Astrocyte (in vitro differentiated cells and primary cell): ENCODE data around the gene PLEKHA6.

Experiments used
- CTCF ChIP-seq: IDR thresholded peaks from 2 replicates; pipeline ENCODE4 v1.5.1; 2011; ENCODE audit warnings: low read depth, mild to moderate bottlenecking, inconsistent platforms, low read length, moderate library complexity; ENCODE audit not compliant: insufficient read depth
- EZH2 ChIP-seq: IDR thresholded peaks from 2 replicates; pipeline ENCODE4 v1.6.1; 2012; ENCODE audit warnings: mild to moderate bottlenecking, low read length, inconsistent platforms; ENCODE audit not compliant: insufficient read depth

GRCh38 chr1:204207136-204207616 is 152.6 kb downstream of the PLEKHA6 start:
- TF ChIP-seq CTCF: peak; percentile 70
- no peak for TF ChIP-seq EZH2
